Keratinocyte (primary cell): Measurements from ENCODE around the gene ZNF74. TPM values are rescaled to one million over a fixed set of nuclear protein-coding genes. Genes with fewer than 3 reads are reported as not detected.

ENCODE experiments used
- DNase-seq: peaks from one replicate; pipeline ENCODE4 v3.0.0-alpha.2; 2011; ENCODE audit warnings: low read depth, missing footprints, low spot score
- FAIRE-seq: peaks from 2 replicates; lab custom pipeline; 2011; peaks lifted over from hg19 to GRCh38; lab: Jason Lieb, UNC
- H2AFZ ChIP-seq: 2 replicates; pipeline ENCODE4 v1.6.0; 2012; ENCODE audit warnings: low read length, control low read depth, inconsistent platforms; ENCODE audit not compliant: control insufficient read depth
- H3K27ac ChIP-seq: 2 replicates; pipeline ENCODE4 v1.5.1; 2011; ENCODE audit warnings: low read length; ENCODE audit not compliant: control insufficient read depth, insufficient read depth
- H3K27me3 ChIP-seq: 3 replicates; pipeline ENCODE4 v1.6.0; 2011; ENCODE audit warnings: low read length; ENCODE audit not compliant: control insufficient read depth, insufficient read depth; ENCODE audit errors: extremely low read depth
- H3K36me3 ChIP-seq, 2 experiments: 2 replicates in 1 of 2; 3 replicates in 1 of 2; pipeline ENCODE4 v1.5.1; 2011; ENCODE audit warnings: low read length in 2 of 2, mild to moderate bottlenecking in 1 of 2; ENCODE audit not compliant: control insufficient read depth in 2 of 2, insufficient read depth in 2 of 2; ENCODE audit errors: extremely low read depth in 1 of 2
- H3K4me1 ChIP-seq: 3 replicates; pipeline ENCODE4 v1.5.1; 2011; ENCODE audit warnings: low read length; ENCODE audit not compliant: control insufficient read depth, insufficient read depth; ENCODE audit errors: extremely low read depth
- H3K4me2 ChIP-seq: 3 replicates; pipeline ENCODE4 v1.6.0; 2011; ENCODE audit warnings: low read depth, low read length; ENCODE audit not compliant: control insufficient read depth, insufficient read depth; ENCODE audit errors: extremely low read depth
- H3K4me3 ChIP-seq, 3 experiments: fragments of 200-600 bp in 1 of 3; sonication (generic) in 1 of 3; 2 replicates in 2 of 3; 3 replicates in 1 of 3; pipeline ENCODE4 v1.5.1; 2011 to 2016; ENCODE audit warnings: low read length in 3 of 3, mild to moderate bottlenecking in 3 of 3, control low read depth in 2 of 3, inconsistent platforms in 1 of 3, low read depth in 1 of 3, mixed read lengths in 1 of 3, mixed run types in 1 of 3, moderate library complexity in 1 of 3; ENCODE audit not compliant: control insufficient read depth in 2 of 3, insufficient read depth in 2 of 3; ENCODE audit errors: extremely low read depth in 1 of 3
- H3K79me2 ChIP-seq: 2 replicates; pipeline ENCODE4 v1.6.0; 2012; ENCODE audit warnings: low read length; ENCODE audit not compliant: control insufficient read depth, insufficient read depth
- H3K9ac ChIP-seq: 3 replicates; pipeline ENCODE4 v1.6.0; 2011; ENCODE audit warnings: low read length; ENCODE audit not compliant: control insufficient read depth, insufficient read depth; ENCODE audit errors: extremely low read depth
- H3K9me1 ChIP-seq: 3 replicates; pipeline ENCODE4 v1.6.0; 2011; ENCODE audit warnings: low read length; ENCODE audit not compliant: control insufficient read depth, insufficient read depth; ENCODE audit errors: extremely low read depth
- H3K9me3 ChIP-seq: 2 replicates; pipeline ENCODE4 v1.5.1; 2012; ENCODE audit warnings: low read depth, low read length; ENCODE audit not compliant: control insufficient read depth
- H4K20me1 ChIP-seq: 3 replicates; pipeline ENCODE4 v1.6.0; 2011; ENCODE audit warnings: low read length; ENCODE audit not compliant: control insufficient read depth, insufficient read depth; ENCODE audit errors: extremely low read depth
- EZH2 ChIP-seq: IDR thresholded peaks from one replicate; pipeline ENCODE4 v1.6.1; 2012; ENCODE audit warnings: inconsistent platforms, mild to moderate bottlenecking, low read length, moderate library complexity
- dilution Hi-C: fragments of 300-500 bp; cut with MboI; formaldehyde crosslinking; loops from one replicate; pipeline ENCODE4 v1.7.0; 2020; ENCODE audit warnings: low sequenced_read_pairs; ENCODE audit not compliant: extremely low pct_ligation_motif_present
- polyA plus RNA-seq, 5 experiments: library from polyadenylated mRNA; depleted of rRNA in 3 of 5; stranded (reverse) in 3 of 5; stranded (forward) in 1 of 5; unstranded in 1 of 5; fragments of >200 nt; gene quantifications; 1 replicate in 1 of 5; 2 replicates in 3 of 5; 3 replicates in 1 of 5; pipeline versions ENCODE4 v1.2.1 to v1.2.3, GENCODE V29; 2011 to 2012; ENCODE audit warnings: missing spikeins in 2 of 5, low read depth in 1 of 5, low replicate concordance in 1 of 5
- TF ChIP-seq, protein P1 (sequence below), 3 experiments: IDR thresholded peaks in 1 of 3; conservative IDR thresholded peaks in 1 of 3; optimal IDR thresholded peaks in 1 of 3; 2 replicates in 2 of 3; 3 replicates in 1 of 3; pipeline versions ENCODE3 to v1.5.1; 2011; ENCODE audit warnings: low read length in 3 of 3, mild to moderate bottlenecking in 3 of 3, moderate library complexity in 2 of 3, control low read depth in 1 of 3, inconsistent platforms in 1 of 3; ENCODE audit not compliant: insufficient read depth in 2 of 3; ENCODE audit errors: extremely low read depth in 1 of 3

The ZNF74 gene
- polyA plus RNA-seq, 1 donor (not counting 4 experiments of a cell fraction or from before 2014, with no cell fraction given): 5.2 TPM

DNA sequence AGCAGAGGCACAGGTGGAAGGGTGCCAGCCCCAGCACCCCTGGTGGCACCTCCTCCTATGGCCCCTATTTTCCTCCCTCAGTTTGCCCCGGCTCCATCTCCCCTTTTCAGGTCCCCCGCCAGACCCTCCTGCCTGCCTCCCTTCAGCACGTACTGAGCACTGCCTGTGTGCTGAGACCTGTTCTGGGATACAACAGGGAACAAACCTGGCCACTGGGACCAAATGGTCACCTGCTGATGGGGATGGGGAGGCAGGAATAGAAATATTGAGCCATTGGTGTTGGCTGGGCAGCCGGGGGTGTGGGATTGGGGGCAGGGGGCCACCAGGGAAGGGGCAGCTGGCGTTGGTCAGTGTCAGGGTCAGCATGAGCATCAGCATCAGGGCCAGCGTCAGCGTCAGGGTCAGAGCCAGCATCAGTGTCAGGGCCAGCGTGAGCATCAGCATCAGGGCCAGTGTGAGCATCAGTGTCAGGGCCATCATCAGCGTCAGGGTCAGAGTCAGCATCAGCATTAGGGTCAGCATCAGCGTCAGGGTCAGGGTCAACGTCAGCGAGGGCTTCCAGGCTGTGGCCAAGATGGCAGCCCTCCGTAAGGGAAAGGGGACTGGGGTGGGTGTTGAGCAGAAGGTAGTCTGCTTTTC lies 7.5 kb downstream of the ZNF74 start:
- Histone ChIP-seq H3K9me3 (no peaks in the 10 kb centered on the region), H3K79me2 (peaks cover 3% of the 10 kb centered on the region), H3K4me1 (no peaks in the 10 kb centered on the region), H4K20me1 (no peaks in the 10 kb centered on the region), H3K9ac (no peak overlapping the region), H3K27me3 (no peaks in the 10 kb centered on the region), H3K36me3 (peaks cover 13 to 16% of the 10 kb centered on the region in 2 experiments), H3K4me2 (no peak overlapping the region), H2AFZ (no peak overlapping the region), H3K9me1 (no peaks in the 10 kb centered on the region), H3K4me3 (no peak overlapping the region), H3K27ac (no peak overlapping the region)
- DNase-seq: no peak
- TF ChIP-seq, protein P1, sequence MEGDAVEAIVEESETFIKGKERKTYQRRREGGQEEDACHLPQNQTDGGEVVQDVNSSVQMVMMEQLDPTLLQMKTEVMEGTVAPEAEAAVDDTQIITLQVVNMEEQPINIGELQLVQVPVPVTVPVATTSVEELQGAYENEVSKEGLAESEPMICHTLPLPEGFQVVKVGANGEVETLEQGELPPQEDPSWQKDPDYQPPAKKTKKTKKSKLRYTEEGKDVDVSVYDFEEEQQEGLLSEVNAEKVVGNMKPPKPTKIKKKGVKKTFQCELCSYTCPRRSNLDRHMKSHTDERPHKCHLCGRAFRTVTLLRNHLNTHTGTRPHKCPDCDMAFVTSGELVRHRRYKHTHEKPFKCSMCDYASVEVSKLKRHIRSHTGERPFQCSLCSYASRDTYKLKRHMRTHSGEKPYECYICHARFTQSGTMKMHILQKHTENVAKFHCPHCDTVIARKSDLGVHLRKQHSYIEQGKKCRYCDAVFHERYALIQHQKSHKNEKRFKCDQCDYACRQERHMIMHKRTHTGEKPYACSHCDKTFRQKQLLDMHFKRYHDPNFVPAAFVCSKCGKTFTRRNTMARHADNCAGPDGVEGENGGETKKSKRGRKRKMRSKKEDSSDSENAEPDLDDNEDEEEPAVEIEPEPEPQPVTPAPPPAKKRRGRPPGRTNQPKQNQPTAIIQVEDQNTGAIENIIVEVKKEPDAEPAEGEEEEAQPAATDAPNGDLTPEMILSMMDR (optimal IDR thresholded peaks at IDR 0.05 in 1 of 3, IDR thresholded peaks at IDR 0.05 in 1 of 3, conservative IDR thresholded peaks at IDR 0.05 in 1 of 3; ENCODE audit: extremely low read depth in 1 of 3, insufficient read depth in 2 of 3, low read length in 3 of 3): no peak
- TF ChIP-seq EZH2: no peak
- dilution Hi-C loops: no loop called here
- no peak for FAIRE-seq

- TF ChIP-seq, protein P1 (optimal IDR thresholded peaks at IDR 0.05 in 1 of 3, IDR thresholded peaks at IDR 0.05 in 1 of 3, conservative IDR thresholded peaks at IDR 0.05 in 1 of 3; ENCODE audit: extremely low read depth in 1 of 3, insufficient read depth in 2 of 3, low read length in 3 of 3): no peak
- no peak for TF ChIP-seq EZH2
- FAIRE-seq: no peak
- peaks cover 8 to 25% of the 10 kb centered on the region in 2 experiments for H3K36me3 ChIP-seq
Observed at GRCh38 chr22:20402960-20403778, 9.2 kb downstream of the ZNF74 start.

More at GRCh38 chr22:20402960-20403778, 9.2 kb downstream of the ZNF74 start:
- Histone ChIP-seq H2AFZ (no peak overlapping the region), H3K27ac (no peak overlapping the region), H3K79me2 (no peaks in the 10 kb centered on the region), H4K20me1 (no peaks in the 10 kb centered on the region), H3K4me3 (no peak overlapping the region), H3K9me3 (no peaks in the 10 kb centered on the region), H3K9me1 (no peaks in the 10 kb centered on the region), H3K27me3 (no peaks in the 10 kb centered on the region), H3K9ac (no peak overlapping the region), H3K4me2 (no peak overlapping the region), H3K4me1 (no peaks in the 10 kb centered on the region)
- no peak for DNase-seq
- dilution Hi-C loops: no loop called here
